WTC11 (cell line): ENCODE measurements around the gene SLC38A1. TPM values are rescaled to one million over a fixed set of nuclear protein-coding genes. Genes with fewer than 3 reads are reported as not detected.

Experiments used
- ATAC-seq: fragments of 200-7000 bp; cut with Tn5 transposase; 2 replicates; pipeline ENCODE4 v1.10.0; 2021; ENCODE audit warnings: mild to moderate bottlenecking, moderate library complexity
- CTCF ChIA-PET: fragments of 300-600 bp; sonication (Branson Sonifier 250); formaldehyde crosslinking; loops from one replicate; lab custom pipeline; 2021; ENCODE audit warnings: antibody characterized with exemption; lab: Charles Lee
- POLR2A ChIA-PET: fragments of 350-600 bp; sonication (Branson Sonifier 250); formaldehyde crosslinking; loops from one replicate; lab custom pipeline; 2021; ENCODE audit warnings: antibody characterized with exemption; lab: Charles Lee
- DNase-seq: peaks from one replicate; pipeline ENCODE4 v3.0.0; 2021; ENCODE audit warnings: low spot score
- H3K27ac Mint-ChIP-seq: 2 replicates; pipeline ENCODE4 v1.8.0; 2021; ENCODE audit warnings: mixed read lengths
- H3K27me3 Mint-ChIP-seq: 2 replicates; pipeline ENCODE4 v1.8.0; 2021; ENCODE audit warnings: low read depth, mild to moderate bottlenecking, moderate library complexity, mixed read lengths
- H3K36me3 Mint-ChIP-seq: 2 replicates; pipeline ENCODE4 v1.8.0; 2021; ENCODE audit warnings: mixed read lengths
- H3K4me1 Mint-ChIP-seq: 2 replicates; pipeline ENCODE4 v1.8.0; 2022; ENCODE audit warnings: mixed read lengths
- H3K4me3 Mint-ChIP-seq: 2 replicates; pipeline ENCODE4 v1.8.0; 2021; ENCODE audit warnings: mild to moderate bottlenecking, moderate library complexity, mixed read lengths
- H3K9me3 Mint-ChIP-seq: 2 replicates; pipeline ENCODE4 v1.8.0; 2021; ENCODE audit warnings: mixed read lengths
- ETV6 ChIP-seq: sonication (generic); formaldehyde crosslinking; IDR thresholded peaks from 2 replicates; pipeline ENCODE4 v1.8.1; 2022; ENCODE audit warnings: mild to moderate bottlenecking, missing genetic modification reagents
- FOXJ3 ChIP-seq: sonication (generic); formaldehyde crosslinking; IDR thresholded peaks from 2 replicates; pipeline ENCODE4 v1.9.0; 2021; ENCODE audit warnings: missing genetic modification reagents, mild to moderate bottlenecking, borderline replicate concordance
- FOXK1 ChIP-seq: sonication (generic); formaldehyde crosslinking; IDR thresholded peaks from 2 replicates; pipeline ENCODE4 v1.8.0; 2022; ENCODE audit warnings: mild to moderate bottlenecking, moderate library complexity, missing genetic modification reagents
- GRHL2 ChIP-seq: fragments of 250-450 bp; sonication (Bioruptor Pico); IDR thresholded peaks from 2 replicates; pipeline ENCODE4 v1.8.0; 2022; ENCODE audit warnings: mild to moderate bottlenecking, moderate library complexity; ENCODE audit not compliant: insufficient replicate concordance, severe bottlenecking
- KAT7 ChIP-seq: sonication (generic); formaldehyde crosslinking; IDR thresholded peaks from 2 replicates; pipeline ENCODE4 v1.8.1; 2023; ENCODE audit warnings: missing genetic modification reagents, mild to moderate bottlenecking, borderline replicate concordance
- NFYB ChIP-seq: sonication (generic); formaldehyde crosslinking; conservative IDR thresholded peaks from 2 replicates; pipeline ENCODE4 v1.8.0; 2022; ENCODE audit warnings: low read depth, missing genetic modification reagents
- NR1H2 ChIP-seq: sonication (generic); formaldehyde crosslinking; IDR thresholded peaks from 2 replicates; pipeline ENCODE4 v1.9.0; 2021; ENCODE audit warnings: mild to moderate bottlenecking, moderate library complexity, missing genetic modification reagents
- NR2C2 ChIP-seq: sonication (generic); formaldehyde crosslinking; IDR thresholded peaks from 2 replicates; pipeline ENCODE4 v1.8.0; 2022; ENCODE audit warnings: mild to moderate bottlenecking, missing genetic modification reagents
- NR3C1 ChIP-seq: sonication (generic); formaldehyde crosslinking; conservative IDR thresholded peaks from 2 replicates; pipeline ENCODE4 v1.8.1; 2023; ENCODE audit warnings: low read depth, mild to moderate bottlenecking, missing genetic modification reagents
- RORB ChIP-seq: fragments of 250-450 bp; sonication (Bioruptor Pico); IDR thresholded peaks from 2 replicates; pipeline ENCODE4 v1.9.0; 2021; ENCODE audit warnings: mild to moderate bottlenecking
- TCF7 ChIP-seq: sonication (generic); formaldehyde crosslinking; IDR thresholded peaks from 2 replicates; pipeline ENCODE4 v1.8.0; 2022; ENCODE audit warnings: mild to moderate bottlenecking, low read depth, missing genetic modification reagents, moderate library complexity
- TP53 ChIP-seq: sonication (generic); formaldehyde crosslinking; IDR thresholded peaks from 2 replicates; pipeline ENCODE4 v1.8.1; 2023; ENCODE audit warnings: mild to moderate bottlenecking, missing genetic modification reagents
- ZNF121 ChIP-seq: sonication (generic); formaldehyde crosslinking; IDR thresholded peaks from 2 replicates; pipeline ENCODE4 v1.8.0; 2023; ENCODE audit warnings: missing genetic modification reagents
- ZNF138 ChIP-seq: sonication (generic); formaldehyde crosslinking; conservative IDR thresholded peaks from 2 replicates; pipeline ENCODE4 v1.8.1; 2022; ENCODE audit warnings: mild to moderate bottlenecking, moderate library complexity, missing genetic modification reagents
- ZNF232 ChIP-seq: sonication (generic); formaldehyde crosslinking; IDR thresholded peaks from 2 replicates; pipeline ENCODE4 v1.8.0; 2022; ENCODE audit warnings: mild to moderate bottlenecking, missing genetic modification reagents
- ZNF396 ChIP-seq: fragments of 250-450 bp; sonication (Bioruptor Pico); IDR thresholded peaks from 2 replicates; pipeline ENCODE4 v1.8.0; 2021; ENCODE audit warnings: mild to moderate bottlenecking, moderate library complexity, borderline replicate concordance
- ZNF423 ChIP-seq: fragments of 250-450 bp; sonication (Bioruptor Pico); IDR thresholded peaks from 2 replicates; pipeline ENCODE4 v2.1.2; 2022; ENCODE audit warnings: mild to moderate bottlenecking, moderate library complexity
- total RNA-seq: library from RNA; stranded (reverse); gene quantifications from 3 replicates; pipeline ENCODE4 v1.2.3, GENCODE V29; 2021
- TF ChIP-seq, protein P1 (sequence below): sonication (generic); formaldehyde crosslinking; IDR thresholded peaks from 2 replicates; pipeline ENCODE4 v1.8.1; 2022; ENCODE audit warnings: low read depth, missing genetic modification reagents, borderline replicate concordance
- TF ChIP-seq, protein P2 (sequence below): sonication (generic); formaldehyde crosslinking; IDR thresholded peaks from 2 replicates; pipeline ENCODE4 v1.8.0; 2022; ENCODE audit warnings: mild to moderate bottlenecking, missing genetic modification reagents
- TF ChIP-seq, protein P3 (sequence below): fragments of 250-450 bp; sonication (Bioruptor Pico); IDR thresholded peaks from 2 replicates; pipeline ENCODE4 v2.1.2; 2022; ENCODE audit warnings: mild to moderate bottlenecking, moderate library complexity
- TF ChIP-seq, protein P4 (sequence below): fragments of 250-450 bp; sonication (Bioruptor Pico); IDR thresholded peaks from 2 replicates; pipeline ENCODE4 v1.8.0; 2021; ENCODE audit warnings: mild to moderate bottlenecking
- TF ChIP-seq, protein P5 (sequence below): fragments of 250-450 bp; sonication (Bioruptor Pico); IDR thresholded peaks from 2 replicates; pipeline ENCODE4 v1.9.0; 2021; ENCODE audit warnings: mild to moderate bottlenecking
- TF ChIP-seq, protein P6 (sequence below): sonication (generic); formaldehyde crosslinking; IDR thresholded peaks from 2 replicates; pipeline ENCODE4 v1.8.1; 2022; ENCODE audit warnings: low read depth, mild to moderate bottlenecking, moderate library complexity, missing genetic modification reagents, borderline replicate concordance
- TF ChIP-seq, protein P7 (sequence below): sonication (generic); formaldehyde crosslinking; IDR thresholded peaks from 2 replicates; pipeline ENCODE4 v1.8.0; 2022; ENCODE audit warnings: missing genetic modification reagents

The SLC38A1 gene
- total RNA-seq, 1 experiment from 2014 or later: 179 TPM

DNA sequence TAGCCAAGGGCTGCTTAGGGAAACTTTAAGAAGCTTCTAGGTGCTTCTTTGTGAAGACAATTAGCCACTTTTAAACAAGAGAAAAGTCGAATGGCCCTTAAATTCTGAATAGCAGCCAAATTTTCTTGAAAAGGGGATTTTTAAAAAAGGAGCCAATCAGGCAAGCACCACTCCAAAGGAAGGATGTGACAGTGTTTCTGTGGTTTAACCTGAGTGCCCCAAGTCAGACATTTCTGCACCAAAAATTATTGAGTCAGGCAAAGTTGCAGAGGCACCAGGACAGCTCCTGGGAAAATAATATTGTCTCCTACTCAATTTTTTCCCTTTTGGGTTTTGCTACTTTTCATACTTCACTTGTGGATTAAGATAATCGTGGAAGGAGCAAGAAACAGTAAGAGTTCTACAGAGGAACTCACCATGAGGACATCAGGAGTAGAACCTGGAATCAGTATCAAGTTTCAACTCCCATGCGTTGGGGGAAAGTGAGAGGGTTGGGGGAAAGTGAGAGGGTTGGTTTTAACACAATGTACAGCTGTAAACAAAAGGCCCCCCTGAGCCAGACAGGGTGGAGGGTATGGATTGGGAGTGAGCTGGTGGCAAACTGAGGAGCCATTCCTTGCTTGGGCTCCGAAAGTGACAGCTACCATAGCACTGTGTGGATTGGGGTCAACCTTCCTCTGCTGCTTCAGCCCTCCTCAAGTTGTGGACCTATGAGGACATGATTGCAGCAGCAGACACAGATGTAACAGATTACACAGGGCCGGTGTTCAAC is 90.8 kb downstream of the SLC38A1 start:
- H3K4me3 Mint-ChIP-seq: no peak overlapping the region
- no peak for ATAC-seq
- no peak overlapping the region for H3K27ac Mint-ChIP-seq
- CTCF ChIA-PET: no interaction called here
- peaks cover 6% of the 10 kb centered on the region for H3K4me1 Mint-ChIP-seq
- H3K9me3 Mint-ChIP-seq: no peaks in the 10 kb centered on the region
- POLR2A ChIA-PET: interaction anchor here (0.5 kb wide), 1 partner anchor 78 kb away, joined by 4 read pairs; no protein-coding TSS in a partner anchor
- no peaks in the 10 kb centered on the region for H3K27me3 Mint-ChIP-seq
- DNase-seq: no peak
- TF ChIP-seq ZNF121 (CRISPR knock-in tag) (no peak), TCF7 (CRISPR knock-in tag) (no peak), NFYB (CRISPR knock-in tag) (no peak), ETV6 (CRISPR knock-in tag) (no peak), NR3C1 (CRISPR knock-in tag) (no peak), NR2C2 (CRISPR knock-in tag) (no peak), FOXJ3 (no peak), ZNF423 (CRISPR knock-in tag) (no peak), ZNF138 (no peak), KAT7 (CRISPR knock-in tag) (no peak), NR1H2 (no peak), RORB (no peak)
- TF ChIP-seq, protein P1, sequence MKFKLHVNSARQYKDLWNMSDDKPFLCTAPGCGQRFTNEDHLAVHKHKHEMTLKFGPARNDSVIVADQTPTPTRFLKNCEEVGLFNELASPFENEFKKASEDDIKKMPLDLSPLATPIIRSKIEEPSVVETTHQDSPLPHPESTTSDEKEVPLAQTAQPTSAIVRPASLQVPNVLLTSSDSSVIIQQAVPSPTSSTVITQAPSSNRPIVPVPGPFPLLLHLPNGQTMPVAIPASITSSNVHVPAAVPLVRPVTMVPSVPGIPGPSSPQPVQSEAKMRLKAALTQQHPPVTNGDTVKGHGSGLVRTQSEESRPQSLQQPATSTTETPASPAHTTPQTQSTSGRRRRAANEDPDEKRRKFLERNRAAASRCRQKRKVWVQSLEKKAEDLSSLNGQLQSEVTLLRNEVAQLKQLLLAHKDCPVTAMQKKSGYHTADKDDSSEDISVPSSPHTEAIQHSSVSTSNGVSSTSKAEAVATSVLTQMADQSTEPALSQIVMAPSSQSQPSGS (CRISPR knock-in tag): no peak
- TF ChIP-seq, protein P2, sequence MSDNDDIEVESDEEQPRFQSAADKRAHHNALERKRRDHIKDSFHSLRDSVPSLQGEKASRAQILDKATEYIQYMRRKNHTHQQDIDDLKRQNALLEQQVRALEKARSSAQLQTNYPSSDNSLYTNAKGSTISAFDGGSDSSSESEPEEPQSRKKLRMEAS (CRISPR knock-in tag): no peak
- TF ChIP-seq, protein P3, sequence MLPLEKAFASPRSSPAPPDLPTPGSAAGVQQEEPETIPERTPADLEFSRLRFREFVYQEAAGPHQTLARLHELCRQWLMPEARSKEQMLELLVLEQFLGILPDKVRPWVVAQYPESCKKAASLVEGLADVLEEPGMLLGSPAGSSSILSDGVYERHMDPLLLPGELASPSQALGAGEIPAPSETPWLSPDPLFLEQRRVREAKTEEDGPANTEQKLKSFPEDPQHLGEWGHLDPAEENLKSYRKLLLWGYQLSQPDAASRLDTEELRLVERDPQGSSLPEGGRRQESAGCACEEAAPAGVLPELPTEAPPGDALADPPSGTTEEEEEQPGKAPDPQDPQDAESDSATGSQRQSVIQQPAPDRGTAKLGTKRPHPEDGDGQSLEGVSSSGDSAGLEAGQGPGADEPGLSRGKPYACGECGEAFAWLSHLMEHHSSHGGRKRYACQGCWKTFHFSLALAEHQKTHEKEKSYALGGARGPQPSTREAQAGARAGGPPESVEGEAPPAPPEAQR: no peak
- no peaks in the 10 kb centered on the region for H3K36me3 Mint-ChIP-seq

DNA sequence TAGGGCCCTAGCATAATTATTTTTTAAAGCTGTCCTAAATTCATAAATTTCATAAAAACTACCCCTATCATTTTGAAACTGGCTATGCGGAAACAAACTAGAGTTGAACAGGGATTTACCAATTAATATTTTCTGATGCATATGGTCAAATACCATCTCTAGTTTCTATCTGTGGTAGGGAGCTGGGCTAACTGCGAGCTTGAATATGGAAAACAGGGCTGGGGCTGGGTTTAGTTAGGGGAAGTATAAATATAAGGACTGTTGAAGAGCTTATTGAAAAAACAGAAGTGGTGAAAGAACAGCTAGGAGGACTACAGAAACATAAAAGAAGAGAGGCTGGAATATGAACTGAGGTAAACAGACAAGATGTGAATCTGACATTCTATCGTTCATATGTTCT is 91.8 kb downstream of the SLC38A1 start:
- H3K27ac Mint-ChIP-seq: no peak overlapping the region
- ChIA-PET CTCF (interaction anchor here (0.6 kb wide), 1 partner anchor 49 kb away, joined by 3 read pairs; no protein-coding TSS in a partner anchor), POLR2A (interaction anchor here (1.0 kb wide), 1 partner anchor 186 kb away, joined by 3 read pairs; no protein-coding TSS in a partner anchor)
- ATAC-seq: no peak
- no peaks in the 10 kb centered on the region for H3K9me3 Mint-ChIP-seq
- H3K4me3 Mint-ChIP-seq: no peak overlapping the region
- no peaks in the 10 kb centered on the region for H3K27me3 Mint-ChIP-seq
- peaks cover 6% of the 10 kb centered on the region for H3K4me1 Mint-ChIP-seq
- DNase-seq: no peak
- H3K36me3 Mint-ChIP-seq: no peaks in the 10 kb centered on the region
- TF ChIP-seq ZNF232 (CRISPR knock-in tag) (no peak), TP53 (CRISPR knock-in tag) (no peak)
- TF ChIP-seq, protein P4, sequence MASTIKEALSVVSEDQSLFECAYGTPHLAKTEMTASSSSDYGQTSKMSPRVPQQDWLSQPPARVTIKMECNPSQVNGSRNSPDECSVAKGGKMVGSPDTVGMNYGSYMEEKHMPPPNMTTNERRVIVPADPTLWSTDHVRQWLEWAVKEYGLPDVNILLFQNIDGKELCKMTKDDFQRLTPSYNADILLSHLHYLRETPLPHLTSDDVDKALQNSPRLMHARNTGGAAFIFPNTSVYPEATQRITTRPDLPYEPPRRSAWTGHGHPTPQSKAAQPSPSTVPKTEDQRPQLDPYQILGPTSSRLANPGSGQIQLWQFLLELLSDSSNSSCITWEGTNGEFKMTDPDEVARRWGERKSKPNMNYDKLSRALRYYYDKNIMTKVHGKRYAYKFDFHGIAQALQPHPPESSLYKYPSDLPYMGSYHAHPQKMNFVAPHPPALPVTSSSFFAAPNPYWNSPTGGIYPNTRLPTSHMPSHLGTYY (CRISPR knock-in tag): no peak
- TF ChIP-seq, protein P5, sequence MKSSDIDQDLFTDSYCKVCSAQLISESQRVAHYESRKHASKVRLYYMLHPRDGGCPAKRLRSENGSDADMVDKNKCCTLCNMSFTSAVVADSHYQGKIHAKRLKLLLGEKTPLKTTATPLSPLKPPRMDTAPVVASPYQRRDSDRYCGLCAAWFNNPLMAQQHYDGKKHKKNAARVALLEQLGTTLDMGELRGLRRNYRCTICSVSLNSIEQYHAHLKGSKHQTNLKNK (CRISPR knock-in tag): no peak

DNA sequence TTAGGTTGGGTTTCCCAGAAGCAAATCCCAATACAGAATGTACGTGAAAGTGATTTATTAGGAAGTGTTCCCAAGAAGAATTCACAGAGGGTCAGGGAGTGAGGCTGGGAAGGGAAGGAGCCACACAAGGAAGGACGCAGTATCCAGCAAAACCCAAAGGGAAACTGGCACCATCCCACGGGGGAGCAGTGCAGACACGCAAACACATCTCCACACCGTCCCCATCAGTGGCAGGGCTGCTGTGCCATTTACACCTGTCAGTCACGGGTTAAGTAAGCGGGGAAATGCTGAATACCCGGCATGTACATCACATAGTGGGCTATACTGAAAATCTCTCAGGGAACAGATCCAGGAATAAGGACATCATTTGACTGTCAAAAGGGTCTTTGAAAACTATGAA is 93.9 kb downstream of the SLC38A1 start:
- ChIA-PET POLR2A (no interaction called here), CTCF (no interaction called here)
- ATAC-seq (no peak), DNase-seq (no peak)
- H3K27me3 Mint-ChIP-seq: no peaks in the 10 kb centered on the region
- H3K4me1 Mint-ChIP-seq: peaks cover 6% of the 10 kb centered on the region
- H3K4me3 Mint-ChIP-seq: no peak overlapping the region
- no peaks in the 10 kb centered on the region for H3K9me3 Mint-ChIP-seq
- no peak overlapping the region for H3K27ac Mint-ChIP-seq
- H3K36me3 Mint-ChIP-seq: no peaks in the 10 kb centered on the region
- no peak for TF ChIP-seq GRHL2 (CRISPR knock-in tag)
- TF ChIP-seq ZNF138: no peak
- TF ChIP-seq, protein P6, sequence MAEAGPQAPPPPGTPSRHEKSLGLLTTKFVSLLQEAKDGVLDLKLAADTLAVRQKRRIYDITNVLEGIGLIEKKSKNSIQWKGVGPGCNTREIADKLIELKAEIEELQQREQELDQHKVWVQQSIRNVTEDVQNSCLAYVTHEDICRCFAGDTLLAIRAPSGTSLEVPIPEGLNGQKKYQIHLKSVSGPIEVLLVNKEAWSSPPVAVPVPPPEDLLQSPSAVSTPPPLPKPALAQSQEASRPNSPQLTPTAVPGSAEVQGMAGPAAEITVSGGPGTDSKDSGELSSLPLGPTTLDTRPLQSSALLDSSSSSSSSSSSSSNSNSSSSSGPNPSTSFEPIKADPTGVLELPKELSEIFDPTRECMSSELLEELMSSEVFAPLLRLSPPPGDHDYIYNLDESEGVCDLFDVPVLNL: no peak
- TF ChIP-seq ZNF396 (CRISPR knock-in tag): no peak
- TF ChIP-seq, protein P7, sequence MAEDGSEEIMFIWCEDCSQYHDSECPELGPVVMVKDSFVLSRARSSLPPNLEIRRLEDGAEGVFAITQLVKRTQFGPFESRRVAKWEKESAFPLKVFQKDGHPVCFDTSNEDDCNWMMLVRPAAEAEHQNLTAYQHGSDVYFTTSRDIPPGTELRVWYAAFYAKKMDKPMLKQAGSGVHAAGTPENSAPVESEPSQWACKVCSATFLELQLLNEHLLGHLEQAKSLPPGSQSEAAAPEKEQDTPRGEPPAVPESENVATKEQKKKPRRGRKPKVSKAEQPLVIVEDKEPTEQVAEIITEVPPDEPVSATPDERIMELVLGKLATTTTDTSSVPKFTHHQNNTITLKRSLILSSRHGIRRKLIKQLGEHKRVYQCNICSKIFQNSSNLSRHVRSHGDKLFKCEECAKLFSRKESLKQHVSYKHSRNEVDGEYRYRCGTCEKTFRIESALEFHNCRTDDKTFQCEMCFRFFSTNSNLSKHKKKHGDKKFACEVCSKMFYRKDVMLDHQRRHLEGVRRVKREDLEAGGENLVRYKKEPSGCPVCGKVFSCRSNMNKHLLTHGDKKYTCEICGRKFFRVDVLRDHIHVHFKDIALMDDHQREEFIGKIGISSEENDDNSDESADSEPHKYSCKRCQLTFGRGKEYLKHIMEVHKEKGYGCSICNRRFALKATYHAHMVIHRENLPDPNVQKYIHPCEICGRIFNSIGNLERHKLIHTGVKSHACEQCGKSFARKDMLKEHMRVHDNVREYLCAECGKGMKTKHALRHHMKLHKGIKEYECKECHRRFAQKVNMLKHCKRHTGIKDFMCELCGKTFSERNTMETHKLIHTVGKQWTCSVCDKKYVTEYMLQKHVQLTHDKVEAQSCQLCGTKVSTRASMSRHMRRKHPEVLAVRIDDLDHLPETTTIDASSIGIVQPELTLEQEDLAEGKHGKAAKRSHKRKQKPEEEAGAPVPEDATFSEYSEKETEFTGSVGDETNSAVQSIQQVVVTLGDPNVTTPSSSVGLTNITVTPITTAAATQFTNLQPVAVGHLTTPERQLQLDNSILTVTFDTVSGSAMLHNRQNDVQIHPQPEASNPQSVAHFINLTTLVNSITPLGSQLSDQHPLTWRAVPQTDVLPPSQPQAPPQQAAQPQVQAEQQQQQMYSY (CRISPR knock-in tag): no peak
- no peak for TF ChIP-seq FOXK1 (CRISPR knock-in tag)
